ENCODE results near the gene ECHS1. TPM values are rescaled to one million over a fixed set of nuclear protein-coding genes. Genes with fewer than 3 reads are reported as not detected.
A peak's percentile ranks its signal among the peaks of the same experiment; 100 is the strongest.

ECHS1 gene
- total and polyA plus RNA-seq, 2 of the 8 experiments (the other 6 are each of a cell fraction or from before 2014, with no cell fraction given): 41.7 to 101 TPM

DNA sequence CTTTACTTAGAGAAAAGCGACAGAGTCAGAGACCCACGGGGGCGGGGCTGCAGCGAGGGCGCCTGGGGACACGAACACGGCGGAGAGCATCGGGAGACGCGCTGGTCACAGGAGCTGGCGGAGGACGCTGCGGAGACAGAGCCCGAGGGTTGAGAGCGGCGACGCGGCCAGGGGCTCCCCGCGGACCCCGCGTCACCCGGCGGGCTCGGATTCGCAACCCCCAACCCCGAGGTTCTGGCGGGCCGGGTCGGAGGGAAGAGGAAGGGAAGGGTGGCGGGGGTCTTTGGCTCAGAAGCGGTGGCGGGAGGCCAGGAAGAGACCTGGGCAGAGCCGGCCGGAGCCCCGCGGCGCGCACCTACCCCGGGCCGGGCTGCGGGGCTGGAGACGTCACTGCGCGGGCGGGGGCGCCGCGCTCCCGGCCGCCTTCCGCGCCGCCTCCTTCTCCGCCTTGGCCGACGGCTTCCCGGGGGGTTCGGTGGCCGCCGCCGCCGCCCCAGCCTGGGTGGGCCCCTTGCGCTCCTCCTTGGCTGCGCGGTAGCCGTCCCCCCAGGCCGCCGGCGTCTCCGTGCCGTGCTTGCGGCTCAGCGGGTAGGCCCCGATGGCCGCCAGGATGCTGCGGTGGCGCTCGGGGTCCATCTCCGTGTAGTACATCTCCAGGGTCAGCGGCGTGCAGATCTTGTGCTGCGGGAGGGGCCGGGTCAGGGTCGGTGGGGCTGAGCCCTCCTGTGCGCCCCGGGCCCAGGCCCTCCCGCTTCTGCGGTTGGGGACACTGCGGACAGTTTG is 47.5 kb downstream of the ECHS1 start (continued):
- TF ChIP-seq, protein P1, sequence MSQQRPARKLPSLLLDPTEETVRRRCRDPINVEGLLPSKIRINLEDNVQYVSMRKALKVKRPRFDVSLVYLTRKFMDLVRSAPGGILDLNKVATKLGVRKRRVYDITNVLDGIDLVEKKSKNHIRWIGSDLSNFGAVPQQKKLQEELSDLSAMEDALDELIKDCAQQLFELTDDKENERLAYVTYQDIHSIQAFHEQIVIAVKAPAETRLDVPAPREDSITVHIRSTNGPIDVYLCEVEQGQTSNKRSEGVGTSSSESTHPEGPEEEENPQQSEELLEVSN (IDR thresholded peaks at IDR 0.05): no peak
- TF ChIP-seq RBBP5 (IDR thresholded peaks at IDR 0.05; ENCODE audit: borderline replicate concordance, low read depth, low read length): 0 out of 2 replicates have a peak, but pooled peaks have one; percentile 49
- TF ChIP-seq MAX (IDR thresholded peaks at IDR 0.05): no peak
- TF ChIP-seq, protein P2, sequence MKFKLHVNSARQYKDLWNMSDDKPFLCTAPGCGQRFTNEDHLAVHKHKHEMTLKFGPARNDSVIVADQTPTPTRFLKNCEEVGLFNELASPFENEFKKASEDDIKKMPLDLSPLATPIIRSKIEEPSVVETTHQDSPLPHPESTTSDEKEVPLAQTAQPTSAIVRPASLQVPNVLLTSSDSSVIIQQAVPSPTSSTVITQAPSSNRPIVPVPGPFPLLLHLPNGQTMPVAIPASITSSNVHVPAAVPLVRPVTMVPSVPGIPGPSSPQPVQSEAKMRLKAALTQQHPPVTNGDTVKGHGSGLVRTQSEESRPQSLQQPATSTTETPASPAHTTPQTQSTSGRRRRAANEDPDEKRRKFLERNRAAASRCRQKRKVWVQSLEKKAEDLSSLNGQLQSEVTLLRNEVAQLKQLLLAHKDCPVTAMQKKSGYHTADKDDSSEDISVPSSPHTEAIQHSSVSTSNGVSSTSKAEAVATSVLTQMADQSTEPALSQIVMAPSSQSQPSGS (IDR thresholded peaks at IDR 0.05; ENCODE audit: low read length): no peak
- TF ChIP-seq YY1 (IDR thresholded peaks at IDR 0.05; ENCODE audit: low read depth, low read length): 0 out of 2 replicates have a peak, but pooled peaks have one; percentile 41
